B cell (primary cell): Measurements from ENCODE around the gene WDR75. TPM values are rescaled to one million over a fixed set of nuclear protein-coding genes. Genes with fewer than 3 reads are reported as not detected.

Source experiments
- ATAC-seq: fragments of 200-7000 bp; cut with Tn5 transposase; one replicate; pipeline ENCODE4 v1.10.0; 2021; ENCODE audit warnings: low read depth, mild to moderate bottlenecking, moderate number of reproducible peaks, moderate library complexity
- CTCF ChIA-PET: fragments of 350-600 bp; sonication (Branson Sonifier 250); formaldehyde crosslinking; loops from one replicate; lab custom pipeline; 2021; ENCODE audit warnings: antibody characterized with exemption, inconsistent platforms; lab: Charles Lee
- POLR2A ChIA-PET: fragments of 350-600 bp; sonication (Branson Sonifier 250); formaldehyde crosslinking; loops from one replicate; lab custom pipeline; 2021; ENCODE audit warnings: antibody characterized with exemption; lab: Charles Lee
- DNase-seq: peaks from one replicate; pipeline ENCODE4 v3.0.0; 2013
- H2AFZ ChIP-seq: 2 replicates; pipeline ENCODE4 v1.6.1; 2012; ENCODE audit warnings: mild to moderate bottlenecking, low read depth, low read length; ENCODE audit not compliant: insufficient read depth, poor library complexity, severe bottlenecking
- H3K27ac ChIP-seq, 2 donors: 1 replicate in 1 of 2; 2 replicates in 1 of 2; pipeline ENCODE4 v1.5.1; 2012 to 2013; ENCODE audit warnings: low read length in 2 of 2, mild to moderate bottlenecking in 2 of 2, moderate library complexity in 1 of 2
- H3K27me3 ChIP-seq, 4 experiments: fragments of 200-600 bp in 1 of 4; sonication (generic) in 1 of 4; replicated peaks in 1 of 4; 1 replicate in 2 of 4; 2 replicates in 2 of 4; pipeline versions ENCODE4 v1.6.1 to v1.7.0; 2013 to 2016; ENCODE audit warnings: low read length in 3 of 4, mild to moderate bottlenecking in 2 of 4, mixed read lengths in 1 of 4, moderate library complexity in 1 of 4; ENCODE audit not compliant: insufficient read depth in 4 of 4, control insufficient read depth in 3 of 4; ENCODE audit errors: control extremely low read depth in 1 of 4
- H3K36me3 ChIP-seq, 2 experiments: replicated peaks in 1 of 2; 1 replicate in 1 of 2; 2 replicates in 1 of 2; pipeline versions ENCODE4 v1.6.1 to v1.7.1; 2013; ENCODE audit warnings: low read length in 1 of 2; ENCODE audit not compliant: insufficient read depth in 2 of 2, control insufficient read depth in 1 of 2; ENCODE audit errors: control extremely low read depth in 1 of 2, extremely low read depth in 1 of 2
- H3K4me1 ChIP-seq, 2 donors: fragments of 200-600 bp in 1 of 2; sonication (generic) in 1 of 2; 1 replicate in 1 of 2; 2 replicates in 1 of 2; pipeline versions ENCODE4 v1.5.1 to v1.6.1; 2013 to 2017; ENCODE audit warnings: low read length in 2 of 2; ENCODE audit not compliant: control insufficient read depth in 2 of 2, insufficient read depth in 2 of 2
- H3K4me2 ChIP-seq: replicated peaks from 2 replicates; pipeline ENCODE3; 2012; ENCODE audit warnings: mild to moderate bottlenecking, low read depth, low read length; ENCODE audit not compliant: poor library complexity, severe bottlenecking
- H3K4me3 ChIP-seq, 5 experiments: fragments of 200-600 bp in 1 of 5; sonication (generic) in 1 of 5; 1 replicate in 3 of 5; 2 replicates in 2 of 5; pipeline versions ENCODE4 v1.5.1 to v1.7.0; 2011 to 2016; ENCODE audit warnings: low read length in 4 of 5, mild to moderate bottlenecking in 4 of 5, low read depth in 2 of 5, control low read depth in 1 of 5, moderate library complexity in 1 of 5; ENCODE audit not compliant: insufficient read depth in 1 of 5; ENCODE audit errors: control extremely low read depth in 1 of 5, extremely low read depth in 1 of 5
- H3K79me2 ChIP-seq: fragments of 200-600 bp; sonication (generic); one replicate; pipeline ENCODE4 v1.6.0; 2016; ENCODE audit warnings: low read length; ENCODE audit not compliant: control insufficient read depth, insufficient read depth
- H3K9ac ChIP-seq: fragments of 200-600 bp; sonication (generic); 2 replicates; pipeline ENCODE4 v1.6.1; 2017; ENCODE audit warnings: mild to moderate bottlenecking, low read length, moderate library complexity
- H3K9me3 ChIP-seq, 3 donors: one replicate each; pipeline versions ENCODE4 v1.6.1 to v1.7.1; 2013; ENCODE audit warnings: low read length in 2 of 3; ENCODE audit not compliant: control insufficient read depth in 2 of 3, insufficient read depth in 1 of 3; ENCODE audit errors: control extremely low read depth in 1 of 3
- H4K20me1 ChIP-seq: 2 replicates; pipeline ENCODE4 v1.6.0; 2012; ENCODE audit warnings: mild to moderate bottlenecking, low read length; ENCODE audit not compliant: insufficient read depth, control insufficient read depth, poor library complexity, severe bottlenecking
- H3K27ac Mint-ChIP-seq: one replicate; pipeline ENCODE4 v1.8.0; 2021; ENCODE audit warnings: mixed read lengths
- H3K27me3 Mint-ChIP-seq: one replicate; pipeline ENCODE4 v1.8.0; 2021; ENCODE audit warnings: mixed read lengths
- H3K4me1 Mint-ChIP-seq: one replicate; pipeline ENCODE4 v1.8.0; 2021; ENCODE audit warnings: mixed read lengths
- H3K4me3 Mint-ChIP-seq: one replicate; pipeline ENCODE4 v1.8.0; 2021; ENCODE audit warnings: mixed read lengths
- H3K9me3 Mint-ChIP-seq: one replicate; pipeline ENCODE4 v1.8.0; 2022; ENCODE audit warnings: mixed read lengths; ENCODE audit not compliant: insufficient read depth
- EZH2 ChIP-seq: IDR thresholded peaks from 2 replicates; pipeline ENCODE4 v1.6.1; 2012; ENCODE audit warnings: borderline replicate concordance, low read depth, mild to moderate bottlenecking, moderate library complexity, low read length; ENCODE audit not compliant: insufficient read depth, poor library complexity, severe bottlenecking
- WGBS: methylation state at CpG from one replicate; pipeline ENCODE4 v1.1.5; 2013; ENCODE audit warnings: missing lambda C conversion rate; ENCODE audit not compliant: insufficient coverage; 5-methylcytosine and 5-hydroxymethylcytosine counted together
- intact Hi-C: fragments of 100-400 bp; cut with micrococcal nuclease; formaldehyde crosslinking; loops from one replicate; pipeline ENCODE4 v1.10.0; 2022
- polyA plus RNA-seq: library from polyadenylated mRNA; depleted of rRNA; stranded (reverse); fragments of >200 nt; gene quantifications from 2 replicates; pipeline ENCODE4 v1.2.3, GENCODE V29; 2012
- total RNA-seq, 2 donors: library from RNA; stranded (reverse); fragments of 120-200 nt in 1 of 2; gene quantifications; 1 replicate in 1 of 2; 2 replicates in 1 of 2; pipeline versions ENCODE4 v1.2.3 to v1.2.4, GENCODE V29; 2013 to 2022
- TF ChIP-seq, protein P1 (sequence below): fragments of 200-600 bp; IDR thresholded peaks from one replicate; pipeline ENCODE4 v1.8.0; 2022; ENCODE audit warnings: antibody characterized with exemption, mild to moderate bottlenecking

The WDR75 gene
- total and polyA plus RNA-seq, 2 donors (not counting 1 experiment from before 2014, with no cell fraction given), result 17.6 to 51.2 TPM

- DNase-seq, result no peak
- no peak for ATAC-seq
- Histone ChIP-seq H3K36me3 (no peaks in the 10 kb centered on the region), H3K4me2 (no peak overlapping the region), H3K27ac (no peak overlapping the region), H3K27me3 (peaks cover 0 to 2% (median 0%) of the 10 kb centered on the region in 4 experiments), H3K9me3 (no peaks in the 10 kb centered on the region), H3K9ac (no peak overlapping the region), H3K4me1 (no peaks in the 10 kb centered on the region), H4K20me1 (no peaks in the 10 kb centered on the region), H2AFZ (no peak overlapping the region), H3K79me2 (no peaks in the 10 kb centered on the region), H3K4me3 (no peak overlapping the region)
- Mint-ChIP-seq H3K27ac (no peak overlapping the region), H3K4me1 (no peaks in the 10 kb centered on the region), H3K27me3 (peaks cover 17% of the 10 kb centered on the region), H3K9me3 (no peaks in the 10 kb centered on the region), H3K4me3 (no peak overlapping the region)
- intact Hi-C loops, result no loop called here
- ChIA-PET POLR2A (no interaction called here), CTCF (no interaction called here)
- WGBS, result 75% methylated on average over 1 of the region's 1 CpG
- no peak for TF ChIP-seq EZH2
- TF ChIP-seq, protein P1, sequence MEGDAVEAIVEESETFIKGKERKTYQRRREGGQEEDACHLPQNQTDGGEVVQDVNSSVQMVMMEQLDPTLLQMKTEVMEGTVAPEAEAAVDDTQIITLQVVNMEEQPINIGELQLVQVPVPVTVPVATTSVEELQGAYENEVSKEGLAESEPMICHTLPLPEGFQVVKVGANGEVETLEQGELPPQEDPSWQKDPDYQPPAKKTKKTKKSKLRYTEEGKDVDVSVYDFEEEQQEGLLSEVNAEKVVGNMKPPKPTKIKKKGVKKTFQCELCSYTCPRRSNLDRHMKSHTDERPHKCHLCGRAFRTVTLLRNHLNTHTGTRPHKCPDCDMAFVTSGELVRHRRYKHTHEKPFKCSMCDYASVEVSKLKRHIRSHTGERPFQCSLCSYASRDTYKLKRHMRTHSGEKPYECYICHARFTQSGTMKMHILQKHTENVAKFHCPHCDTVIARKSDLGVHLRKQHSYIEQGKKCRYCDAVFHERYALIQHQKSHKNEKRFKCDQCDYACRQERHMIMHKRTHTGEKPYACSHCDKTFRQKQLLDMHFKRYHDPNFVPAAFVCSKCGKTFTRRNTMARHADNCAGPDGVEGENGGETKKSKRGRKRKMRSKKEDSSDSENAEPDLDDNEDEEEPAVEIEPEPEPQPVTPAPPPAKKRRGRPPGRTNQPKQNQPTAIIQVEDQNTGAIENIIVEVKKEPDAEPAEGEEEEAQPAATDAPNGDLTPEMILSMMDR, result no peak
These were observed 46.7 kb downstream of the WDR75 start for GRCh38 chr2:189488008-189488310.

GRCh38 chr2:189492451-189492850 lies 51.2 kb downstream of the WDR75 start:
- no peak overlapping the region for H2AFZ ChIP-seq
- Mint-ChIP-seq H3K4me1 (no peaks in the 10 kb centered on the region), H3K27me3 (peaks cover 38% of the 10 kb centered on the region), H3K27ac (no peak overlapping the region), H3K4me3 (no peak overlapping the region), H3K9me3 (no peaks in the 10 kb centered on the region)
- ChIA-PET POLR2A (no interaction called here), CTCF (no interaction called here)
- no peak overlapping the region for H3K9ac ChIP-seq
- no peak overlapping the region for H3K4me2 ChIP-seq
- no peaks in the 10 kb centered on the region for H3K9me3 ChIP-seq
- no peaks in the 10 kb centered on the region for H3K4me1 ChIP-seq
- peaks cover 0 to 2% (median 0%) of the 10 kb centered on the region in 4 experiments for H3K27me3 ChIP-seq
- TF ChIP-seq EZH2, result no peak
- TF ChIP-seq, protein P1, result no peak
- no peak overlapping the region for H3K4me3 ChIP-seq
- H3K36me3 ChIP-seq, result no peaks in the 10 kb centered on the region
- no peaks in the 10 kb centered on the region for H3K79me2 ChIP-seq
- H3K27ac ChIP-seq, result no peak overlapping the region
- no CpG with 5 or more reads among the region's 4 CpGs for WGBS
- no peaks in the 10 kb centered on the region for H4K20me1 ChIP-seq
- intact Hi-C loops, result no loop called here
- DNase-seq (no peak), ATAC-seq (no peak)
